ENCODE measurements around the gene TAF11.

GRCh38 chr6:34912715-34913464, 25.0 kb upstream of the TAF11 start:
- TF ChIP-seq EP300 (IDR thresholded peaks at IDR 0.05) (no peak), SMC3 (IDR thresholded peaks at IDR 0.05) (no peak), POLR2A (IDR thresholded peaks at IDR 0.05; ENCODE audit: low read length) (no peak), REST (IDR thresholded peaks at IDR 0.05) (no peak)

All from A549 (cell line).